ENCODE measurements around the gene B4GALNT2. TPM values are rescaled to one million over a fixed set of nuclear protein-coding genes. Genes with fewer than 3 reads are reported as not detected.

Gene B4GALNT2
- polyA plus RNA-seq, 3 donors, result not detected

DNA sequence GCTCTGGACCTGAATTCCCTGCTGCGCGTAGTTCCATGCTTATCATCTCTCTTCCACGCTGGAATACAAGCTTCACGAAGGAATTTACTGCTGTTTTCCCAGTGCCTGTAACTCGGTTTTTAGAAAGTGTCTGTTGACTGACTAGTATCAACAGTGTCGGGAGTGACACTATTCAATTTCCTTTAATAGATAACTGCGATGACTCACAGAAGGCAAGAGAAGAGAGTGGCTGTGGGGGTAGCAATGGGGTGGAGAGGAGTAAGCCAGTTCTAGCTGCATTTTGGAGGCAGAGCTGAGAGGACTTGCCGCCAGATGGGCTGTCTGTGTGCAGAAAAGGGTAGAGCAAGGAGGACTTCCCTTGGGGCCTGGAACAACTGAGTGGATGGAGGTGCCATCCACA, 25.2 kb downstream of the B4GALNT2 start:
- Mint-ChIP-seq H3K4me1 (no peaks in the 10 kb centered on the region), H3K27me3 (ENCODE audit: low read depth in 3 of 3) (peaks cover 16 to 44% (median 40%) of the 10 kb centered on the region in 3 donors), H3K36me3 (no peaks in the 10 kb centered on the region), H3K9me3 (no peaks in the 10 kb centered on the region), H3K4me3 (peak overlapping the region in 1 of 2 donors; percentile 31), H3K27ac (no peak overlapping the region)
- Histone ChIP-seq H3K4me2 (replicated peaks; ENCODE audit: extremely low read depth, low read length, poor library complexity, severe bottlenecking) (no peak overlapping the region), H2AFZ (ENCODE audit: insufficient read depth, low read depth, low read length, poor library complexity, severe bottlenecking) (no peak overlapping the region), H3K9ac (ENCODE audit: insufficient read depth, low read length, poor library complexity, severe bottlenecking) (no peak overlapping the region), H3K9me3 (replicated peaks in 1 of 2; ENCODE audit: control insufficient read depth in 1 of 2, insufficient read depth in 1 of 2, low read length in 2 of 2) (no peaks in the 10 kb centered on the region), H3K27ac (ENCODE audit: low read depth in 1 of 2, low read length in 2 of 2) (no peak overlapping the region), H3K36me3 (replicated peaks in 1 of 2; ENCODE audit: control insufficient read depth in 1 of 2, insufficient read depth in 2 of 2, low read length in 2 of 2) (no peaks in the 10 kb centered on the region), H3K79me2 (ENCODE audit: insufficient read depth, low read length) (no peaks in the 10 kb centered on the region), H3K4me1 (ENCODE audit: control insufficient read depth in 1 of 2, insufficient read depth in 2 of 2, low read length in 2 of 2) (no peaks in the 10 kb centered on the region), H3K27me3 (ENCODE audit: control insufficient read depth in 2 of 2, insufficient read depth in 2 of 2, low read length in 2 of 2) (peaks cover 0 to 5% of the 10 kb centered on the region in 2 donors), H3K4me3 (replicated peaks in 1 of 3; ENCODE audit: low read depth in 2 of 3, low read length in 3 of 3) (no peak overlapping the region), H4K20me1 (ENCODE audit: insufficient read depth, low read length) (no peaks in the 10 kb centered on the region)
- intact Hi-C loops (cut with micrococcal nuclease), result no loop called here
- TF ChIP-seq, protein P1, sequence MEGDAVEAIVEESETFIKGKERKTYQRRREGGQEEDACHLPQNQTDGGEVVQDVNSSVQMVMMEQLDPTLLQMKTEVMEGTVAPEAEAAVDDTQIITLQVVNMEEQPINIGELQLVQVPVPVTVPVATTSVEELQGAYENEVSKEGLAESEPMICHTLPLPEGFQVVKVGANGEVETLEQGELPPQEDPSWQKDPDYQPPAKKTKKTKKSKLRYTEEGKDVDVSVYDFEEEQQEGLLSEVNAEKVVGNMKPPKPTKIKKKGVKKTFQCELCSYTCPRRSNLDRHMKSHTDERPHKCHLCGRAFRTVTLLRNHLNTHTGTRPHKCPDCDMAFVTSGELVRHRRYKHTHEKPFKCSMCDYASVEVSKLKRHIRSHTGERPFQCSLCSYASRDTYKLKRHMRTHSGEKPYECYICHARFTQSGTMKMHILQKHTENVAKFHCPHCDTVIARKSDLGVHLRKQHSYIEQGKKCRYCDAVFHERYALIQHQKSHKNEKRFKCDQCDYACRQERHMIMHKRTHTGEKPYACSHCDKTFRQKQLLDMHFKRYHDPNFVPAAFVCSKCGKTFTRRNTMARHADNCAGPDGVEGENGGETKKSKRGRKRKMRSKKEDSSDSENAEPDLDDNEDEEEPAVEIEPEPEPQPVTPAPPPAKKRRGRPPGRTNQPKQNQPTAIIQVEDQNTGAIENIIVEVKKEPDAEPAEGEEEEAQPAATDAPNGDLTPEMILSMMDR (IDR thresholded peaks at IDR 0.05), result no peak
- DNase-seq, result no peak
- WGBS (ENCODE audit: insufficient coverage), result 91% methylated on average over 6 of the region's 8 CpGs

DNA sequence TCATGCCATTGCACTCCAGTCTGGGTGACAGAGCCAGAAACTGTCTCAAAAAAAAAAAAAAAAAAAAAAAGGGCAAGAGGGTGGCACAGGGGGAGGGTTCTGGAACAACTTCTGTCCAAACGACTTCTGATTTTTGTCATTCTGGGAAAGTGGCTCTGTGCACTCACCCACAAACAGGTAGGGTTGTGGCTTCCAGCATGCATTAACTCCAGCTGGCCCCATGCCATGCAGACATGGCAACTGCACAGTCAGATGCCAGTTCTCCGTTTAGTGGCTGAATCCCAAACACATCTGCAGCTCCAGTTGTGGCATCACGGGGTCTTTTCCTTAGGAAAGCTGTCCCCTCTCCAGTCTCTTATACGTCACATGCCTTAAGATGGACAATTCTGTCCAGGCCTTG, 30.3 kb downstream of the B4GALNT2 start:
- Histone ChIP-seq H3K36me3 (replicated peaks in 1 of 2; ENCODE audit: control insufficient read depth in 1 of 2, insufficient read depth in 2 of 2, low read length in 2 of 2) (no peaks in the 10 kb centered on the region), H3K9ac (ENCODE audit: insufficient read depth, low read length, poor library complexity, severe bottlenecking) (no peak overlapping the region), H3K4me3 (replicated peaks in 1 of 3; ENCODE audit: low read depth in 2 of 3, low read length in 3 of 3) (no peak overlapping the region), H3K27ac (ENCODE audit: low read depth in 1 of 2, low read length in 2 of 2) (no peak overlapping the region), H3K4me2 (replicated peaks; ENCODE audit: extremely low read depth, low read length, poor library complexity, severe bottlenecking) (no peak overlapping the region), H3K4me1 (ENCODE audit: control insufficient read depth in 1 of 2, insufficient read depth in 2 of 2, low read length in 2 of 2) (no peaks in the 10 kb centered on the region), H4K20me1 (ENCODE audit: insufficient read depth, low read length) (no peaks in the 10 kb centered on the region), H3K27me3 (ENCODE audit: control insufficient read depth in 2 of 2, insufficient read depth in 2 of 2, low read length in 2 of 2) (peaks cover 0 to 11% of the 10 kb centered on the region in 2 donors), H3K79me2 (ENCODE audit: insufficient read depth, low read length) (no peaks in the 10 kb centered on the region), H3K9me3 (replicated peaks in 1 of 2; ENCODE audit: control insufficient read depth in 1 of 2, insufficient read depth in 1 of 2, low read length in 2 of 2) (no peaks in the 10 kb centered on the region), H2AFZ (ENCODE audit: insufficient read depth, low read depth, low read length, poor library complexity, severe bottlenecking) (no peak overlapping the region)
- peaks cover 0 to 9% (median 0%) of the 10 kb centered on the region in 7 donors for H3K9me3 Mint-ChIP-seq
- H3K27ac Mint-ChIP-seq, result no peak overlapping the region
- no peak overlapping the region for H3K4me3 Mint-ChIP-seq
- TF ChIP-seq, protein P1 (IDR thresholded peaks at IDR 0.05), result no peak
- intact Hi-C loops (cut with micrococcal nuclease), result no loop called here
- H3K4me1 Mint-ChIP-seq, result peaks cover 1% of the 10 kb centered on the region
- H3K36me3 Mint-ChIP-seq, result no peaks in the 10 kb centered on the region
- H3K27me3 Mint-ChIP-seq (ENCODE audit: low read depth in 3 of 3), result peaks cover 18 to 44% (median 43%) of the 10 kb centered on the region in 3 donors
- WGBS (ENCODE audit: insufficient coverage), result 60% methylated on average over 3 of the region's 4 CpGs
- no peak for DNase-seq
